22Rv1 (cell line): ENCODE measurements around the gene UBE2E2.

Experiments used
- H3K27ac ChIP-seq: fragments of 450-650 bp; 2 replicates; pipeline ENCODE4 v1.5.1; 2017
- CTCF ChIP-seq: fragments of 450-650 bp; IDR thresholded peaks from 2 replicates; pipeline ENCODE4 v1.5.1; 2017; ENCODE audit warnings: mild to moderate bottlenecking
- ZFX ChIP-seq: fragments of 450-650 bp; IDR thresholded peaks from 2 replicates; pipeline ENCODE4 v1.6.1; 2017; ENCODE audit warnings: antibody characterized with exemption, borderline replicate concordance

The UBE2E2 gene

DNA sequence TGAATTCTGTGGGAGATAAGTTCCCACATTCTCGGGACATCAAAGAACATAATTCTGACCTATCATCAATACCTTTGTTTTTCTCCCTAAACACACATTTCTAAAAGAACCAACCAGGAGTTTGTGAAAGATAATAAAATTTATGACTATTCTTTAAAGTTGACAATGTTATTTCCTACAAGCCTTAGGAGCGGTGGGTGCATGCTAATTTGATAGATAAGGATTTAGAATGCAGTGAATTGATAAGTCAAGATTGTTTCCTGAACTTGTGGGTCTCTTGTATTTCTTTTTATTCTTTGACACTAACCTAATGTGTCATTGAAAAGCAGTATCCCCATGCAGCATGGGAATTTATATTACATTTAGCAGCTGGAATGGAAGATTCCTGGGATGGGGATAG lies 10.3 kb upstream of the UBE2E2 start:
- TF ChIP-seq CTCF (no peak), ZFX (no peak)
- no peak overlapping the region for H3K27ac ChIP-seq

DNA sequence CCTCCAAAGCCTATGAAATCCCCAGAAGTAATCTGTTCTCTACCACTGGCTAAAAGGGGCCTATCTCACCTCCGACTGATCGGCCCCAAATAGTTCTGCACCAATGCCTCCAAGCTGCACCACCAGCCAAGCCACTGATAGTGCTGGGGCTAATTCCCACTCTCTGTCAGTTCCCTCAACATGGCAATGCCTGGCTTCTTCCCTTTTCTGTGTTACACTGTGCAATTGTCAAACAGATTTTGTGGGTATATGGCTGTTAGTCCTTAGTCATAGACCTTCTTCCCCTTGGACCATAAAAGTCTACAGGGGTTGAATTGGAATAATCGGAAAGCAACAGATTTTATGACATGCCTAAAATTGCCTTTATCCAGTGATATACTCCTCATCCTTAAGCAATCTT lies 9.3 kb upstream of the UBE2E2 start:
- TF ChIP-seq CTCF = no peak
- TF ChIP-seq ZFX = no peak
- H3K27ac ChIP-seq = no peak overlapping the region

- TF ChIP-seq ZFX (no peak), CTCF (no peak)
- H3K27ac ChIP-seq = no peak overlapping the region
Observed at GRCh38 chr3:23198801-23199200, 4.3 kb upstream of the UBE2E2 start.

- H3K27ac ChIP-seq = no peak overlapping the region
- TF ChIP-seq CTCF = no peak
- TF ChIP-seq ZFX = no peak
Observed at GRCh38 chr3:23199649-23200048, 3.5 kb upstream of the UBE2E2 start.

DNA sequence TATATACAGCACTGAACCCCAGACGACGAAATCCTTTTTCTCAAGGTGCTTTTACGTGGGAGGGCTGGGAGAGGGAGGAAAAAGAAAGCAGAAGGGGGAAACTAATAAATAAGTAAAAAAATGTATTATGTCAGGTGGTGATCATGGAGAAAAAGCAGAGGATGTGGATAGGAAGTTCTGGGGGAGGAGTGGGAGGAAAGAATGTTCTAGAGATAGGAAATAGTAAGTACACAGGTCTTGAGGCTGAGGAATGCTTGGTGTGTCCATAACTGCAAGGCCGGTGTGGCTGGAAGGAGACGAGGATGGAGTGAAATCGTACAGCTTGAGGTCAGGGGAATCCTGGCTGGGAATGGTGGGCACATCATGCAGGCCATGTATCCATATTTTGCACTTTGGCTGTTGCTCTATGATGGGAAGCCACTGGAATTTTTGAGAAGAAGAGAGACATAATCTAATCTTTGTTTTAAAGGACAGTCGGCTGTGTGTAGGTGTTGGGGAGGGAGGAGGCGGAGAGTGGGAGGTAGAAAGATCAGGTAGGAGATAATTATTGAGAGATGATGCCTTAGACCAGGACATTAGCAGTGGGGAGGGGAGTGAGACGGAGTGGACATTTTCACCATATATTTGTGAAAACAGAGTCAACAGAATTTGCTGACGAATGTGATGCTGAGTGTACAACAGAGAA lies 1.8 kb upstream of the UBE2E2 start:
- H3K27ac ChIP-seq = no peak overlapping the region
- no peak for TF ChIP-seq CTCF

DNA sequence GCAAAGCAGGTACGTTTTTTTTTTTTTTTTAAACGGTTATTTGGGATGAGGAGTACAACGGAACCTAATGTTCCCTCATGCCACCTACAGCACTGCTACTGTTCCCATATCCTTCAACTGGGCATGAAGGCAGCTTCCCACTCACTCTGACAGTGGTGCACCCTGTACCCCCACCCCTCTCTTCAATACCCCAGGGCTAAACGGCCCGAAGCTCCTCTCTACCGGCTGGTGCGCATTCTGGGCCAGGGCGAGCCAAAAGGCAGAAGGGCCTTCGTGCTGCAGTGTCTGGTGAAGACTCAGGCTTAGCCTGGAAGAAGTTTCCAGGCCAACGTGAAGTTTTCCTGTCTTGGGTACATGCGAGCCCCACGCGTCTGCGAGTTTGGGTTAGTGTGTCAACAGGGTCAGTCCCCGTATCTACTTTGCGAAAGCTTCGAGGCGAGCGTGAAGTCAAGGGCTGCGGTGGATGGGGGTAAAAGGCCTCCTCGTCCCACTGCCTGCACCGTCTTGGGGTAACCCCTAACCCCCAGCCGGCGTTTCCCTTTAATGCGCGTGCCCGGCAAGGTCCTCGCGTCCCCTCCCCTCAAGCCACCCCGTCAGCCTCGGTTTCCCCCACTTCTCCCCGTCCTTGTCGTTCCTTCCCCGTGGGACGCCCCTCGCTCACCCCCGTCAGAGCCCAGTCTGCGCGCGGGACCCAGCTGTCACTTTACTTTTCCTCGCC lies 765 bp upstream of the UBE2E2 start:
- TF ChIP-seq CTCF (no peak), ZFX (no peak)
- H3K27ac ChIP-seq = peak overlapping the region; percentile 66

GRCh38 chr3:23203708-23204330 lies 692 bp downstream of the UBE2E2 start:
- peak overlapping the region; percentile 66; the same call in 1 of the 2 replicates for H3K27ac ChIP-seq
- TF ChIP-seq CTCF (no peak), ZFX (no peak)
